Measurements from ENCODE around the gene NOS1AP. TPM values are rescaled to one million over a fixed set of nuclear protein-coding genes. Genes with fewer than 3 reads are reported as not detected.

The NOS1AP gene
- total and polyA plus RNA-seq, 2 donors (not counting 3 experiments of a cell fraction or from before 2014, with no cell fraction given): 1.3 to 5.4 TPM

DNA sequence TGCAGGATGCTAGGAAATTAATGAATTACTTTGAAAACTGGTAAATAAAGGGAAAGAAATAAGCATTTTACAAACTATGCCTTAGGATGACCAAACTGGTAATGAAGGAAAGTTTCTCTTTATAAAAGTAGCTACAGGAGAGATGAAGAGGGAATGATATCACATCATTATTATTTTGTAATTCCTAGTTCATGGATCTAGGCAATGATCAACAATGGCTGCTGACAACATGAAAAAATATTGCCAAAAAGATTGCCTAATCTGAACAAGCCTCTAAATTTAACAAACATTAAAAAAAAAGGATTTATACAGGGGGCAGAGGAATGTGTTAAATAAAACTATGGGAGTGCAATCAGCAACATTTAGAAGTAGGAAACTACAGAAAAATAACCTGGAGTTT is 38.9 kb downstream of the NOS1AP start:
- no peaks in the 10 kb centered on the region for H4K20me1 ChIP-seq (replicated peaks; ENCODE audit: control insufficient read depth, extremely low read depth, insufficient read depth, low read length)
- FAIRE-seq (no peak), DNase-seq (ENCODE audit: low read depth, low spot score) (no peak)
- H3K9me1 ChIP-seq (replicated peaks; ENCODE audit: control insufficient read depth, extremely low read depth, insufficient read depth, low read length): no peaks in the 10 kb centered on the region
- no peak overlapping the region for H3K27ac ChIP-seq (ENCODE audit: insufficient read depth, low read depth, low read length)
- H3K4me2 ChIP-seq (ENCODE audit: insufficient read depth, low read length): no peak overlapping the region
- TF ChIP-seq, protein P1, sequence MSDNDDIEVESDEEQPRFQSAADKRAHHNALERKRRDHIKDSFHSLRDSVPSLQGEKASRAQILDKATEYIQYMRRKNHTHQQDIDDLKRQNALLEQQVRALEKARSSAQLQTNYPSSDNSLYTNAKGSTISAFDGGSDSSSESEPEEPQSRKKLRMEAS (IDR thresholded peaks at IDR 0.05; ENCODE audit: insufficient read depth, insufficient read length): no peak
- TF ChIP-seq POLR2A (IDR thresholded peaks at IDR 0.05; ENCODE audit: low read depth, low read length): no peak
- TF ChIP-seq EZH2 (IDR thresholded peaks at IDR 0.05; ENCODE audit: borderline replicate concordance, low read depth, low read length, severe bottlenecking): no peak
- no peak for TF ChIP-seq POLR2AphosphoS5 (IDR thresholded peaks at IDR 0.05; ENCODE audit: insufficient read depth, low read depth, low read length)
- no peak for TF ChIP-seq GATA2 (IDR thresholded peaks at IDR 0.05; ENCODE audit: insufficient read depth, insufficient read length, low read depth, low read length)
- TF ChIP-seq, protein P2, sequence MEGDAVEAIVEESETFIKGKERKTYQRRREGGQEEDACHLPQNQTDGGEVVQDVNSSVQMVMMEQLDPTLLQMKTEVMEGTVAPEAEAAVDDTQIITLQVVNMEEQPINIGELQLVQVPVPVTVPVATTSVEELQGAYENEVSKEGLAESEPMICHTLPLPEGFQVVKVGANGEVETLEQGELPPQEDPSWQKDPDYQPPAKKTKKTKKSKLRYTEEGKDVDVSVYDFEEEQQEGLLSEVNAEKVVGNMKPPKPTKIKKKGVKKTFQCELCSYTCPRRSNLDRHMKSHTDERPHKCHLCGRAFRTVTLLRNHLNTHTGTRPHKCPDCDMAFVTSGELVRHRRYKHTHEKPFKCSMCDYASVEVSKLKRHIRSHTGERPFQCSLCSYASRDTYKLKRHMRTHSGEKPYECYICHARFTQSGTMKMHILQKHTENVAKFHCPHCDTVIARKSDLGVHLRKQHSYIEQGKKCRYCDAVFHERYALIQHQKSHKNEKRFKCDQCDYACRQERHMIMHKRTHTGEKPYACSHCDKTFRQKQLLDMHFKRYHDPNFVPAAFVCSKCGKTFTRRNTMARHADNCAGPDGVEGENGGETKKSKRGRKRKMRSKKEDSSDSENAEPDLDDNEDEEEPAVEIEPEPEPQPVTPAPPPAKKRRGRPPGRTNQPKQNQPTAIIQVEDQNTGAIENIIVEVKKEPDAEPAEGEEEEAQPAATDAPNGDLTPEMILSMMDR (IDR thresholded peaks at IDR 0.05; ENCODE audit: extremely low read depth in 1 of 2, insufficient read depth in 1 of 2, low read depth in 1 of 2, low read length in 2 of 2): no peak
- no peak for TF ChIP-seq JUN (IDR thresholded peaks at IDR 0.05; ENCODE audit: borderline replicate concordance, insufficient read depth, insufficient read length, low read depth)
- TF ChIP-seq MYC (IDR thresholded peaks at IDR 0.05; ENCODE audit: low read depth, low read length): no peak
- no peak for TF ChIP-seq FOS (IDR thresholded peaks at IDR 0.05; ENCODE audit: borderline replicate concordance, insufficient read depth, low read length)
- H3K27me3 ChIP-seq (ENCODE audit: control insufficient read depth in 2 of 2, insufficient read depth in 2 of 2, low read length in 2 of 2): no peaks in the 10 kb centered on the region
- no peaks in the 10 kb centered on the region for H3K4me1 ChIP-seq (ENCODE audit: control insufficient read depth, extremely low read depth, insufficient read depth, low read length)
- intact Hi-C loops (cut with micrococcal nuclease): no loop called here
- no peak overlapping the region for H3K9ac ChIP-seq (replicated peaks; ENCODE audit: extremely low read depth, insufficient read depth, low read length)
- H3K79me2 ChIP-seq (ENCODE audit: control insufficient read depth, insufficient read depth, low read length): no peaks in the 10 kb centered on the region
- ChIA-PET POLR2A (no interaction called here), CTCF (no interaction called here)
- dilution Hi-C loops (cut with MboI; ENCODE audit: extremely low pct_ligation_motif_present, low sequenced_read_pairs): no loop called here
- no peak overlapping the region for H2AFZ ChIP-seq (ENCODE audit: low read depth, low read length)
- no TSS peak for BruUV-seq (replicated peaks)
- H3K36me3 ChIP-seq (ENCODE audit: control insufficient read depth in 2 of 2, extremely low read depth in 1 of 2, insufficient read depth in 2 of 2, low read length in 2 of 2): no peaks in the 10 kb centered on the region
- H3K4me3 ChIP-seq (replicated peaks in 1 of 3; ENCODE audit: insufficient read depth in 1 of 3, low read depth in 1 of 3, low read length in 3 of 3): no peak overlapping the region
- no peaks in the 10 kb centered on the region for H3K9me3 ChIP-seq (replicated peaks; ENCODE audit: control insufficient read depth, insufficient read depth, low read length)
